ENCODE results near the gene DSE. TPM values are rescaled to one million over a fixed set of nuclear protein-coding genes. Genes with fewer than 3 reads are reported as not detected.

Gene DSE
- total RNA-seq, 1 donor from 2014 or later, result 26.5 TPM

DNA sequence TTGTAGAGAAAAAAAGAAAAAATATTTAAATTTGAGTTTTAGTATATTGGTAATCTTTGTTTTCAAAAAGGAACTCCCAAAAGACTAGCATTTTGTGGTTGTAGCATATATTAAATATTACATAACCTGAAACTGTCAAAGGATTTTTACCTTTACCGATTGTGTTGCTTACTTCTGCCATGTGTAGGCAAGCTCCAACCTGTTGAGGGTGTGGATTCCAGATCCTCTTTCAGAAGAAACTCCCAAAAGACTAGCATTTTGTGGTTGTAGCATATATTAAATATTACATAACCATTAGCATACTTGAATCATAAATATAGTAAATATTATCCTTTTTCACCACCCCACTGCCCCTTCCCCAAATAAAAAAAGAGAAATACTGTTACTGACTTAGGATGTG lies 3.2 kb downstream of the DSE start:
- peaks cover 9% of the 10 kb centered on the region for H3K4me1 Mint-ChIP-seq (ENCODE audit: unreplicated experiment)
- no peaks in the 10 kb centered on the region for H3K9me3 Mint-ChIP-seq (ENCODE audit: unreplicated experiment)
- no peaks in the 10 kb centered on the region for H3K36me3 Mint-ChIP-seq (ENCODE audit: low read depth, unreplicated experiment)
- H3K27me3 Mint-ChIP-seq (ENCODE audit: unreplicated experiment), result peaks cover 5% of the 10 kb centered on the region
- TF ChIP-seq CTCF (IDR thresholded peaks at IDR 0.05; ENCODE audit: unreplicated experiment), result no peak
- DNase-seq (ENCODE audit: low spot score), result no peak
- no peak overlapping the region for H3K27ac Mint-ChIP-seq (ENCODE audit: unreplicated experiment)
- no peak overlapping the region for H3K4me3 Mint-ChIP-seq (ENCODE audit: unreplicated experiment)

DNA sequence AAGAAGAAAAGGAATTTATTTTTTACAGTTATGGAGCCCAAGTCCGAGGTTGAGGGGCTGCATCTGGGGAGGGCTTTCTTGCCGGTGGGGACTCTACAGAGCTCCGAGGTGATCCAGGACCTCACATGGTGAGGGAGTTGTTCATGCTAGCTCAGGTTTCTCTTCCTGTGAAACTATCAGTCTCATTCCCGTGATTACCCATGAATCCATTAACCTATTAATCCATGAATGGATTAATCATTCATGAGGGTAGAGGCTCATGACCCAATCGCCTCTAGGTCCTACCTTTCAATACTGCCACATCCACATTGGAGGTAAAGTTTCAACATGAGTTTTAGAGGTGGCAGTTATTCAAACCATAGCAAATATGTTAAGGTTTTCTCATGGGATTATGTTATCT lies 3.8 kb downstream of the DSE start:
- H3K4me3 Mint-ChIP-seq (ENCODE audit: unreplicated experiment), result no peak overlapping the region
- no peak overlapping the region for H3K27ac Mint-ChIP-seq (ENCODE audit: unreplicated experiment)
- peaks cover 5% of the 10 kb centered on the region for H3K27me3 Mint-ChIP-seq (ENCODE audit: unreplicated experiment)
- no peak for TF ChIP-seq CTCF (IDR thresholded peaks at IDR 0.05; ENCODE audit: unreplicated experiment)
- no peaks in the 10 kb centered on the region for H3K9me3 Mint-ChIP-seq (ENCODE audit: unreplicated experiment)
- peaks cover 9% of the 10 kb centered on the region for H3K4me1 Mint-ChIP-seq (ENCODE audit: unreplicated experiment)
- no peaks in the 10 kb centered on the region for H3K36me3 Mint-ChIP-seq (ENCODE audit: low read depth, unreplicated experiment)
- no peak for DNase-seq (ENCODE audit: low spot score)

DNA sequence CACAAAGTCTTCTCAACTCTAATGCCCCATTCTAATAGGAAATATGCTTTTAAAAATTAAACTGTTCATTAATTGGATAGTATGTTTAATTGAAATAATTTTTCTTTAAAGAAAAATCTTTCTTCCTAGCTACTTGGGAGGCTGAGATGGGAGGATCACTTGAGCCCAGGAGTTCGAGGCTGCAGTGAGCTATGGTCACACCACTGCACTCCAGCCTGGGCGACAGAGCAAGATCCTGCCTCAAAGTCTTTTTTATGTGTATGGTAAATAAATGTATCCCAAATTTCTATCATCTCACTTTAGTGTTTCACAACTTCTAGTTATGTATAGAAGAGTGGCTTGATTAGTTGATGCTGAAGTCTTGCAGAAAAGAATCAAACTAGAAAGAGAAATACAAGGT lies 4.5 kb downstream of the DSE start:
- H3K9me3 Mint-ChIP-seq (ENCODE audit: unreplicated experiment), result no peaks in the 10 kb centered on the region
- no peaks in the 10 kb centered on the region for H3K36me3 Mint-ChIP-seq (ENCODE audit: low read depth, unreplicated experiment)
- no peak overlapping the region for H3K4me3 Mint-ChIP-seq (ENCODE audit: unreplicated experiment)
- no peaks in the 10 kb centered on the region for H3K27me3 Mint-ChIP-seq (ENCODE audit: unreplicated experiment)
- H3K27ac Mint-ChIP-seq (ENCODE audit: unreplicated experiment), result no peak overlapping the region
- no peak for DNase-seq (ENCODE audit: low spot score)
- no peak for TF ChIP-seq CTCF (IDR thresholded peaks at IDR 0.05; ENCODE audit: unreplicated experiment)
- H3K4me1 Mint-ChIP-seq (ENCODE audit: unreplicated experiment), result peaks cover 8% of the 10 kb centered on the region

- H3K36me3 Mint-ChIP-seq (ENCODE audit: low read depth, unreplicated experiment), result no peaks in the 10 kb centered on the region
- H3K27me3 Mint-ChIP-seq (ENCODE audit: unreplicated experiment), result no peaks in the 10 kb centered on the region
- H3K27ac Mint-ChIP-seq (ENCODE audit: unreplicated experiment), result no peak overlapping the region
- H3K4me1 Mint-ChIP-seq (ENCODE audit: unreplicated experiment), result peaks cover 12% of the 10 kb centered on the region
- no peak overlapping the region for H3K4me3 Mint-ChIP-seq (ENCODE audit: unreplicated experiment)
- no peaks in the 10 kb centered on the region for H3K9me3 Mint-ChIP-seq (ENCODE audit: unreplicated experiment)
- no peak for DNase-seq (ENCODE audit: low spot score)
- no peak for TF ChIP-seq CTCF (IDR thresholded peaks at IDR 0.05; ENCODE audit: unreplicated experiment)
Measured at GRCh38 chr6:116376149-116376548, 5.4 kb downstream of the DSE start.

- no peak for DNase-seq (ENCODE audit: low spot score)
- Mint-ChIP-seq H3K27ac (ENCODE audit: unreplicated experiment) (no peak overlapping the region), H3K4me3 (ENCODE audit: unreplicated experiment) (no peak overlapping the region), H3K4me1 (ENCODE audit: unreplicated experiment) (peaks cover 15% of the 10 kb centered on the region), H3K27me3 (ENCODE audit: unreplicated experiment) (peaks cover 2% of the 10 kb centered on the region), H3K9me3 (ENCODE audit: unreplicated experiment) (no peaks in the 10 kb centered on the region), H3K36me3 (ENCODE audit: low read depth, unreplicated experiment) (no peaks in the 10 kb centered on the region)
- TF ChIP-seq CTCF (IDR thresholded peaks at IDR 0.05; ENCODE audit: unreplicated experiment), result no peak
Measured at GRCh38 chr6:116379764-116380163, 9.0 kb downstream of the DSE start.
